Stimulated activated CD8-positive, alpha-beta memory T cell treated with anti-CD3 and anti-CD28 coated beads, Interleukin-15, amount 100 ng/mL, for 48 hours (primary cell): ENCODE data around the gene ZNF793.

Experiments used
- DNase-seq, 2 donors: peaks; one replicate each; pipeline ENCODE4 v3.0.0-alpha.2; 2020; ENCODE audit warnings: low read depth in 2 of 2

The ZNF793 gene

GRCh38 chr19:37565370-37565669 is 58.6 kb downstream of the ZNF793 start:
- DNase-seq = no peak

DNA sequence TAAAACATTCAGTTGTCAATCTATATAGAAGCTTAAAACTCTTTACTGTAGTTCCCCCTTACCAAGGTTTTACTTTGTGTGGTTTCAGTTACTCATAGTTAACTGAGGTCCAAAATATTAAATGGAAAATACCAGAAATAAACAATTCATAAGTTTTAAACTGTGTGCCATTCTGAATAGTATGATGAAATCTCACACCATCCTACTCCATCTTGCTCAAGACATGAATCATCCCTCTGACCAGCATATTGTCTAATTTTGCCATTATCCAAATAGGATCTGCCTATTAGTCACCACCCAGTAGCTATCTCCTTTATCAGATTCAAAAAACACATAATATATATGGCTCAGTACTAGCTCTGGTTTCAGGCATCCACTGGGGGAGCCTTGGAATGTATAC is 65.5 kb downstream of the ZNF793 start:
- DNase-seq = no peak

GRCh38 chr19:37583340-37583739 is 76.6 kb downstream of the ZNF793 start:
- no peak for DNase-seq
